Measurements from ENCODE around the gene TTLL10. TPM values are rescaled to one million over a fixed set of nuclear protein-coding genes. Genes with fewer than 3 reads are reported as not detected.

The TTLL10 gene
- total and polyA plus RNA-seq, 2 experiments from 2014 or later = 0.45 TPM; not detected in 1

GRCh38 chr1:1231400-1232207, 57.9 kb downstream of the TTLL10 start, which contains the start of gene SDF4:
Gene SDF4 (minus strand): TSS chr1:1232001. CDS start chr1:1228772, 3,229 bp downstream.
- Mint-ChIP-seq H3K36me3 (ENCODE audit: low read depth) (peaks cover 23% of the 10 kb centered on the region), H3K9me3 (peaks cover 10% of the 10 kb centered on the region), H3K27me3 (ENCODE audit: insufficient read depth, low read depth, poor library complexity) (peaks cover 13% of the 10 kb centered on the region), H3K4me3 (peak within 1 kb of the TSS; percentile 94), H3K4me1 (peaks cover 18% of the 10 kb centered on the region), H3K27ac (peak within 1 kb of the TSS; percentile 89)
- H3K4me1 ChIP-seq (ENCODE audit: insufficient read depth) = peaks cover 6% of the 10 kb centered on the region
- no peaks in the 10 kb centered on the region for H3K9me2 ChIP-seq (ENCODE audit: insufficient read depth)
- TF ChIP-seq JUNB (IDR thresholded peaks at IDR 0.05; ENCODE audit: unreplicated experiment) (no peak), STAT1 (IDR thresholded peaks at IDR 0.05; ENCODE audit: unreplicated experiment) (no peak), EZH2phosphoT487 (IDR thresholded peaks at IDR 0.05; ENCODE audit: unreplicated experiment) (no peak), REST (IDR thresholded peaks at IDR 0.05; ENCODE audit: unreplicated experiment) (no peak), CREB1 (CRISPR knock-in tag; IDR thresholded peaks at IDR 0.05; ENCODE audit: low read depth) (peak; percentile 81), ZNF331 (CRISPR knock-in tag; IDR thresholded peaks at IDR 0.05; ENCODE audit: low read depth) (no peak), POLR2AphosphoS5 (IDR thresholded peaks at IDR 0.05; ENCODE audit: low read depth) (peak; percentile 73), ETS1 (IDR thresholded peaks at IDR 0.05) (peak; percentile 84), NANOG (IDR thresholded peaks at IDR 0.05; ENCODE audit: borderline replicate concordance) (no peak), ZNF114 (CRISPR knock-in tag; IDR thresholded peaks at IDR 0.05) (no peak), EZH2 (IDR thresholded peaks at IDR 0.05; ENCODE audit: low read depth, unreplicated experiment) (no peak), CTCF (conservative IDR thresholded peaks at IDR 0.05; ENCODE audit: low read depth in 2 of 2) (no peak)
- TF ChIP-seq, protein P1, sequence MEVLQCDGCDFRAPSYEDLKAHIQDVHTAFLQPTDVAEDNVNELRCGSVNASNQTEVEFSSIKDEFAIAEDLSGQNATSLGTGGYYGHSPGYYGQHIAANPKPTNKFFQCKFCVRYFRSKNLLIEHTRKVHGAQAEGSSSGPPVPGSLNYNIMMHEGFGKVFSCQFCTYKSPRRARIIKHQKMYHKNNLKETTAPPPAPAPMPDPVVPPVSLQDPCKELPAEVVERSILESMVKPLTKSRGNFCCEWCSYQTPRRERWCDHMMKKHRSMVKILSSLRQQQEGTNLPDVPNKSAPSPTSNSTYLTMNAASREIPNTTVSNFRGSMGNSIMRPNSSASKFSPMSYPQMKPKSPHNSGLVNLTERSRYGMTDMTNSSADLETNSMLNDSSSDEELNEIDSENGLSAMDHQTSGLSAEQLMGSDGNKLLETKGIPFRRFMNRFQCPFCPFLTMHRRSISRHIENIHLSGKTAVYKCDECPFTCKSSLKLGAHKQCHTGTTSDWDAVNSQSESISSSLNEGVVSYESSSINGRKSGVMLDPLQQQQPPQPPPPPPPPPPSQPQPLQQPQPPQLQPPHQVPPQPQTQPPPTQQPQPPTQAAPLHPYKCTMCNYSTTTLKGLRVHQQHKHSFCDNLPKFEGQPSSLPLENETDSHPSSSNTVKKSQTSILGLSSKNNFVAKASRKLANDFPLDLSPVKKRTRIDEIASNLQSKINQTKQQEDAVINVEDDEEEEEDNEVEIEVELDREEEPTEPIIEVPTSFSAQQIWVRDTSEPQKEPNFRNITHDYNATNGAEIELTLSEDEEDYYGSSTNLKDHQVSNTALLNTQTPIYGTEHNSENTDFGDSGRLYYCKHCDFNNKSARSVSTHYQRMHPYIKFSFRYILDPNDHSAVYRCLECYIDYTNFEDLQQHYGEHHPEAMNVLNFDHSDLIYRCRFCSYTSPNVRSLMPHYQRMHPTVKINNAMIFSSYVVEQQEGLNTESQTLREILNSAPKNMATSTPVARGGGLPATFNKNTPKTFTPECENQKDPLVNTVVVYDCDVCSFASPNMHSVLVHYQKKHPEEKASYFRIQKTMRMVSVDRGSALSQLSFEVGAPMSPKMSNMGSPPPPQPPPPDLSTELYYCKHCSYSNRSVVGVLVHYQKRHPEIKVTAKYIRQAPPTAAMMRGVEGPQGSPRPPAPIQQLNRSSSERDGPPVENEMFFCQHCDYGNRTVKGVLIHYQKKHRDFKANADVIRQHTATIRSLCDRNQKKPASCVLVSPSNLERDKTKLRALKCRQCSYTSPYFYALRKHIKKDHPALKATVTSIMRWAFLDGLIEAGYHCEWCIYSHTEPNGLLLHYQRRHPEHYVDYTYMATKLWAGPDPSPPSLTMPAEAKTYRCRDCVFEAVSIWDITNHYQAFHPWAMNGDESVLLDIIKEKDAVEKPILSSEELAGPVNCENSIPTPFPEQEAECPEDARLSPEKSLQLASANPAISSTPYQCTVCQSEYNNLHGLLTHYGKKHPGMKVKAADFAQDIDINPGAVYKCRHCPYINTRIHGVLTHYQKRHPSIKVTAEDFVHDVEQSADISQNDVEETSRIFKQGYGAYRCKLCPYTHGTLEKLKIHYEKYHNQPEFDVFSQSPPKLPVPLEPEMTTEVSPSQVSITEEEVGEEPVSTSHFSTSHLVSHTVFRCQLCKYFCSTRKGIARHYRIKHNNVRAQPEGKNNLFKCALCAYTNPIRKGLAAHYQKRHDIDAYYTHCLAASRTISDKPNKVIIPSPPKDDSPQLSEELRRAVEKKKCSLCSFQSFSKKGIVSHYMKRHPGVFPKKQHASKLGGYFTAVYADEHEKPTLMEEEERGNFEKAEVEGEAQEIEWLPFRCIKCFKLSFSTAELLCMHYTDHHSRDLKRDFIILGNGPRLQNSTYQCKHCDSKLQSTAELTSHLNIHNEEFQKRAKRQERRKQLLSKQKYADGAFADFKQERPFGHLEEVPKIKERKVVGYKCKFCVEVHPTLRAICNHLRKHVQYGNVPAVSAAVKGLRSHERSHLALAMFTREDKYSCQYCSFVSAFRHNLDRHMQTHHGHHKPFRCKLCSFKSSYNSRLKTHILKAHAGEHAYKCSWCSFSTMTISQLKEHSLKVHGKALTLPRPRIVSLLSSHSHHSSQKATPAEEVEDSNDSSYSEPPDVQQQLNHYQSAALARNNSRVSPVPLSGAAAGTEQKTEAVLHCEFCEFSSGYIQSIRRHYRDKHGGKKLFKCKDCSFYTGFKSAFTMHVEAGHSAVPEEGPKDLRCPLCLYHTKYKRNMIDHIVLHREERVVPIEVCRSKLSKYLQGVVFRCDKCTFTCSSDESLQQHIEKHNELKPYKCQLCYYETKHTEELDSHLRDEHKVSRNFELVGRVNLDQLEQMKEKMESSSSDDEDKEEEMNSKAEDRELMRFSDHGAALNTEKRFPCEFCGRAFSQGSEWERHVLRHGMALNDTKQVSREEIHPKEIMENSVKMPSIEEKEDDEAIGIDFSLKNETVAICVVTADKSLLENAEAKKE (CRISPR knock-in tag; IDR thresholded peaks at IDR 0.05) = no peak
- DNase-seq (ENCODE audit: low spot score) (peak; percentile 97), ATAC-seq (peak; percentile 87)
- peaks cover 40% of the 10 kb centered on the region for H3K79me2 ChIP-seq (replicated peaks; ENCODE audit: insufficient read depth)
- H3K27me3 ChIP-seq (ENCODE audit: insufficient read depth) = no peaks in the 10 kb centered on the region
- H4K20me1 ChIP-seq (replicated peaks; ENCODE audit: insufficient read depth) = peaks cover 8% of the 10 kb centered on the region
- 0 out of 2 replicates have a peak within 1 kb of the TSS, but pooled peaks have one; percentile 55 for H3K27ac ChIP-seq (ENCODE audit: low read depth)
- peak within 1 kb of the TSS; percentile 93 for H3K4me3 ChIP-seq
- H3K4me2 ChIP-seq = peak within 1 kb of the TSS; percentile 95
- H3K36me3 ChIP-seq (ENCODE audit: insufficient read depth) = no peaks in the 10 kb centered on the region
- H2AFZ ChIP-seq = peak within 1 kb of the TSS; percentile 52; the same call in 1 of the 2 replicates
- peaks cover 10% of the 10 kb centered on the region; the same call in 1 of the 2 replicates for H3F3A ChIP-seq (replicated peaks; ENCODE audit: low read depth)

All from GM23338 (cell line).